ENCODE data around the gene GAGE12J. TPM values are rescaled to one million over a fixed set of nuclear protein-coding genes. Genes with fewer than 3 reads are reported as not detected.
"Not testable (repeated sequence)": the region's sequence is repeated elsewhere in the genome, so short reads cannot be mapped to it uniquely, and the experiment has no call there.

GAGE12J gene
- total RNA-seq, 1 donor from 2014 or later, result not detected

DNA sequence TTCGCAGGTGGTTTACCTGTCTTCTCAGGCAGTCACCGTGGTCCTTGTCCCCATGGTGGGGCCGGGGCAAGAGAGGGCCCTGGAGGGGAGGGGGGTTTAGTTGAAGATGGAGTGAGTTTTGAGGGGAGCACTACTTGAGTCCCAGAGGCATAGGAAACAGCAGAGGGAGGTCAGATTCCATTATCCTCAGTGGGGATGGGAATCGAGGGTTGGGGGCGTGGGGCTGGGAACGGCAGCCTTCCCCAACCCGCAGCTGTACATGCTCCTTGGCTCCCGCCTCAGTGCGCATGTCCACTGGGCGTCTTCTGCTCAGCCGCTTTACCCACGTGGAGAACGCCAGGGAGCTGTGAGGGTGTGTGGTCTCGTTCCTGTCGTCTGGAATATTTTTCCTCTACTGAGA lies 18.5 kb upstream of the GAGE12J start, which contains the start of gene GAGE10:
Gene GAGE10, plus strand, starts transcription at position 301 of the 400 bp plus-strand sequence. CDS start 1,214 bp downstream, outside the sequence.
- DNase-seq (ENCODE audit: low read depth, low spot score), result no peak
- Mint-ChIP-seq H3K27ac (ENCODE audit: unreplicated experiment) (no peak within 1 kb of the TSS), H3K4me3 (no peak within 1 kb of the TSS), H3K4me1 (no peaks in the 10 kb centered on the region), H3K27me3 (ENCODE audit: low read depth) (no peaks in the 10 kb centered on the region), H3K36me3 (ENCODE audit: low read depth) (no peaks in the 10 kb centered on the region), H3K9me3 (no peaks in the 10 kb centered on the region)
- TF ChIP-seq, protein P1, sequence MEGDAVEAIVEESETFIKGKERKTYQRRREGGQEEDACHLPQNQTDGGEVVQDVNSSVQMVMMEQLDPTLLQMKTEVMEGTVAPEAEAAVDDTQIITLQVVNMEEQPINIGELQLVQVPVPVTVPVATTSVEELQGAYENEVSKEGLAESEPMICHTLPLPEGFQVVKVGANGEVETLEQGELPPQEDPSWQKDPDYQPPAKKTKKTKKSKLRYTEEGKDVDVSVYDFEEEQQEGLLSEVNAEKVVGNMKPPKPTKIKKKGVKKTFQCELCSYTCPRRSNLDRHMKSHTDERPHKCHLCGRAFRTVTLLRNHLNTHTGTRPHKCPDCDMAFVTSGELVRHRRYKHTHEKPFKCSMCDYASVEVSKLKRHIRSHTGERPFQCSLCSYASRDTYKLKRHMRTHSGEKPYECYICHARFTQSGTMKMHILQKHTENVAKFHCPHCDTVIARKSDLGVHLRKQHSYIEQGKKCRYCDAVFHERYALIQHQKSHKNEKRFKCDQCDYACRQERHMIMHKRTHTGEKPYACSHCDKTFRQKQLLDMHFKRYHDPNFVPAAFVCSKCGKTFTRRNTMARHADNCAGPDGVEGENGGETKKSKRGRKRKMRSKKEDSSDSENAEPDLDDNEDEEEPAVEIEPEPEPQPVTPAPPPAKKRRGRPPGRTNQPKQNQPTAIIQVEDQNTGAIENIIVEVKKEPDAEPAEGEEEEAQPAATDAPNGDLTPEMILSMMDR (conservative IDR thresholded peaks at IDR 0.05), result no peak

DNA sequence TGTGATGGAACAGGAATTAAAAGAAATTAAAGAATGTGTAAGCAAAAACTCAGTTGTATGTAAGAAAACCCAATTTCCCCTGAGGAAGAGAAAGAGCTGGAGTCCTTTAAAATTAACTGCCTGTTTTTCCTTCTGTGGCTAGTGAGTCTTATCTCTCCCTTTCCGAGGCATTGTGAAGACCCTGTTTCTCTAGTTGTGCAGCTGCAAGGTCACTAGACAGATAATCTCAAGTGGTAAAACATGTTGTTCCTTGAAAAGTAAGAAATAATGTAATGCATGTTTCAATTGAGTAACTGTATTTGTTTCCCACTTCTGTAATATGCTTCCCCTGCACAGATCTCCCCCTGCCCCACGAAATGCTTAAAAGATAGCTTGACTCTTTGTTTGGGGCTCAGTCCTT lies 14.1 kb upstream of the GAGE12J start:
- DNase-seq (ENCODE audit: low read depth, low spot score); H3K9me3 Mint-ChIP-seq; H3K27ac Mint-ChIP-seq (ENCODE audit: unreplicated experiment); H3K36me3 Mint-ChIP-seq (ENCODE audit: low read depth); H3K4me3 Mint-ChIP-seq: not testable (repeated sequence)
- Mint-ChIP-seq H3K4me1 (peaks cover 21% of the 10 kb centered on the region), H3K27me3 (ENCODE audit: low read depth) (peaks cover 13% of the 10 kb centered on the region)

DNA sequence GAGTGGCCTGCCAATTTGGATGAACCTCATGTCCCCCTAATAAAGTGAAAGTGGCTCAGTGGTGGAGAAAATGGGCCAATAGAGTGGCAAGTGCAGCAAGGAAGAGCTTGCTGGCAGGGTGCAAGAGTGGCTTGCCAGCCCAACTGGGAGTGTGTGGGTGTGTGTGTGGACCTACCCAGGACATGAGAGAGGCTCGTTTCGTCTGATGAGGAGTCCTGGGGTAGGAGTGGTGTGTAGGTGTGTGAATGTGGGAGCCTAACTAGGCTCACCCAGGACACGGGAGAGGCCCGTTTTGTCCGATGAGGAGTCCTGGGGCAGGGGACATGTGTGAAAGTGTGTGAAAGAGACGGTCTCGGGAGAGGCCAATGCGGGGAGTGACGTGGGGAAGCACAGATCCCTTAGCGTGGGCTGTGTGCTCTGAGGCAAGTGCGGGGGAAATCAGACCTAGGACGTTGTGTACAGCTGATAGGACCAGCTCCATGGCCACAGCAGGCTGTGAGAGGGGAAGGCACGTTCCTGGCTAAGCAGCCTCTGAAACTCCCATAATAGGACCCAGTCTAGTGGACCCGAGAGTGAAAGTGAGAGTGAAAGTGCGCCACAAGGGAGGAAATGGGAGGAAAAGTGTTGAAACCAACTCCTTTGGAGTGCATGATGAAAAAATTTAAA lies 13.1 kb upstream of the GAGE12J start:
- Mint-ChIP-seq H3K4me3 (no peak overlapping the region), H3K27ac (ENCODE audit: unreplicated experiment) (no peak overlapping the region), H3K9me3 (peaks cover 5% of the 10 kb centered on the region)

DNA sequence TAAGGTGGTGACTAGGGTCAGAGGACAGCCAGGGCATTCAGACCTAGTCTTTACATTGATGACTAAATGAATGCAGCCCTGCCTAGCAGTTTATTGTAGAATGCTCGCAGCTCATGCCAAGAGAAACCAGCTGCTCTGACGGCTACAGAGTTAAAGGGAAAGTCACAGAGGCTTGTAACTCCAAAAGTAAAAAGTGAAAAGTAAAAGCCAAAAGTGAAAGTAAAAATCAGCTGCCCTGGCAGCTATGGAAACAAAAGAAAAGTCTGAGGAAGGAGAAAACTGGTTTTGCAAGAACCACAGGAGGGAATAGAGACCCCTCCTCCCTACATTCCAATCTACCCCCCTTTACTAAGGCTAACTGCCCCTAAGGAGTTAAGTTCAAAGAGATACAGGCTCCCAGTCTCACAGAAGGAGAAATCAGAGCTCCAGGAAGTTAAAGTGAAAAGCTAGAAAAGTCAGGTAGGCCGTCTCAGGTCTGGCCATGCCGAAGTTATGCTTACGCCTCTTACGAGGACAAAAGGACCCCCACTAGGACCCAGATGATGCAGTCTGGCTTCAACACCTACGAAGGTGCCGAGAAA lies 12.3 kb upstream of the GAGE12J start:
- H3K27ac Mint-ChIP-seq (ENCODE audit: unreplicated experiment), result peak overlapping the region; percentile 57
- no peak for DNase-seq (ENCODE audit: low read depth, low spot score)
- H3K27me3 Mint-ChIP-seq (ENCODE audit: low read depth), result peaks cover 13% of the 10 kb centered on the region
- H3K4me1 Mint-ChIP-seq, result peaks cover 21% of the 10 kb centered on the region
- H3K36me3 Mint-ChIP-seq (ENCODE audit: low read depth), result no peaks in the 10 kb centered on the region
- H3K9me3 Mint-ChIP-seq, result peaks cover 5% of the 10 kb centered on the region
- TF ChIP-seq, protein P1 (conservative IDR thresholded peaks at IDR 0.05), result no peak
- no peak overlapping the region for H3K4me3 Mint-ChIP-seq

More for the DNA sequence above, 13.1 kb upstream of the GAGE12J start:
- peaks cover 13% of the 10 kb centered on the region for H3K27me3 Mint-ChIP-seq (ENCODE audit: low read depth)
- H3K4me1 Mint-ChIP-seq, result peaks cover 21% of the 10 kb centered on the region
- TF ChIP-seq, protein P1 (conservative IDR thresholded peaks at IDR 0.05), result no peak
- DNase-seq (ENCODE audit: low read depth, low spot score), result no peak
- no peaks in the 10 kb centered on the region for H3K36me3 Mint-ChIP-seq (ENCODE audit: low read depth)

DNA sequence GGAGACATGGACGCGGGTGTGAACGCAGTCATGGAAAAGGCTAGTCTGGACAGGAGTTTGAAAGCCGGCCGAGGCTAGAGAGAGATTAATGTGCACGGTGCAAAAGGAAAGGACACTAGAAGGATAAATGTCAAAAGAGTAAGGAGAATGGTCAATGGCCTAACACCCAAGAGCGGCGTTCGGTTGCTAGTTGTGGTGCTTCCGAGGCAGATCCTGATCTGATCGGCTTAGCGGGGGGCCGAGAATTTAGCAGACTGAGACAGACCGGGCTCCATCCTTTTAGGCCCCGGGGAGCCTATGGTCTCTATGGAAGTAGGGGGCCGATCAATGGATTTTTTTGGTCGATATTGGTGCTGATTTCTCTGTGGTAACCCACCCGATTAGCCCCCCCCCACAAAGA lies 11.5 kb upstream of the GAGE12J start:
- Mint-ChIP-seq H3K36me3 (ENCODE audit: low read depth) (no peaks in the 10 kb centered on the region), H3K27ac (ENCODE audit: unreplicated experiment) (no peak overlapping the region), H3K4me3 (no peak overlapping the region), H3K9me3 (peaks cover 5% of the 10 kb centered on the region), H3K27me3 (ENCODE audit: low read depth) (peaks cover 13% of the 10 kb centered on the region), H3K4me1 (peaks cover 21% of the 10 kb centered on the region)
- TF ChIP-seq, protein P1 (conservative IDR thresholded peaks at IDR 0.05), result no peak
- DNase-seq (ENCODE audit: low read depth, low spot score), result no peak

DNA sequence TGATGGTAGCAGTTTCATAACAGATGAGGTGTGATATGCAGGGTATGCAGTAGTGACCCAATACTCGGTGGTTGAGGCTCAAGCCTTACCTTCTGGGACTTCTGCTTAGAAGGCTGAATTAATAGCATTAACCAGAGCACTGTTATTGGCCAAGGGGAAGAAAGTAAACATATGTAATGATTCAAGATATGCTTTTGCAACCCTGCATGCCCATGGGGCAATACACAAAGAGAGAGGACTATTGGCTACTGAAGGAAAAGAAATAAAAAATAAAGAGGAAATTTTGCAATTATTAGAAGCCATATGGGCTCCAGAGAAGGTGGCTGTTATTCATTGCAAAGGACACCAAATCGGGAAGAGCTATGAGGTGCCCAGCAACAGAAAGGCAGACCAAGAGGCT lies 9.7 kb upstream of the GAGE12J start:
- Mint-ChIP-seq H3K4me1 (peaks cover 21% of the 10 kb centered on the region), H3K36me3 (ENCODE audit: low read depth) (no peaks in the 10 kb centered on the region), H3K9me3 (peaks cover 5% of the 10 kb centered on the region), H3K27me3 (ENCODE audit: low read depth) (peaks cover 13% of the 10 kb centered on the region), H3K27ac (ENCODE audit: unreplicated experiment) (no peak overlapping the region), H3K4me3 (no peak overlapping the region)
- TF ChIP-seq, protein P1 (conservative IDR thresholded peaks at IDR 0.05), result no peak
- no peak for DNase-seq (ENCODE audit: low read depth, low spot score)
